GM12891 (cell line): ENCODE results near the gene AFF3.
"Not testable (repeated sequence)": the region's sequence is repeated elsewhere in the genome, so short reads cannot be mapped to it uniquely, and the experiment has no call there.

Source experiments
- PAX5 ChIP-seq: IDR thresholded peaks from 2 replicates; pipeline ENCODE4 v1.6.1; 2011; ENCODE audit warnings: low read length, moderate library complexity, mild to moderate bottlenecking; ENCODE audit not compliant: insufficient read depth, severe bottlenecking
- POLR2A ChIP-seq: IDR thresholded peaks from 2 replicates; pipeline ENCODE4 v1.6.1; 2011; ENCODE audit warnings: low read depth, low read length, control low read depth
- POLR2AphosphoS5 ChIP-seq: IDR thresholded peaks from 2 replicates; pipeline ENCODE4 v1.6.1; 2011; ENCODE audit warnings: low read depth, low read length, control low read depth
- POU2F2 ChIP-seq: IDR thresholded peaks from 2 replicates; pipeline ENCODE4 v1.6.1; 2011; ENCODE audit warnings: low read depth, mild to moderate bottlenecking, control low read depth, low read length, moderate library complexity
- SPI1 ChIP-seq: IDR thresholded peaks from 2 replicates; pipeline ENCODE4 v1.6.1; 2011; ENCODE audit warnings: low read depth, low read length, control low read depth
- TAF1 ChIP-seq: IDR thresholded peaks from 2 replicates; pipeline ENCODE4 v1.6.1; 2011; ENCODE audit warnings: low read depth, low read length, control low read depth

DNA sequence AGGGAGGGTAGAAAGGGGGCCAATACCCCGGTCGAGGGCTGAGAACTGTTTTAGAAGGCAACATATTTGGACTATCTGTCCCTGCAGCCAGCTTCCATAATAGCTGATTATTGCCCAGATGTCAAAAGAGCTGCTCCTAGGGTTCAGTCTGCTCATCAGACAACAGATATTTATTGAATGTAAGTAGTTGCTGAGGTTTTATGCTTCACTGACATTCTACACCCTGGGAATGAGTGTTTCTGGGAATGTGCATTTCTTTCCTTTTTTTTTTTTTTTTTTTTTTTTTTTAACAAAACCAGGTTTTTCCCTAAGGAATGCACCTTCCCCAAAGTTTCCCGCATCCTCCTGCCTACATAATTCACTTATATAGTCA is 33.8 kb downstream of the AFF3 start:
- not testable (repeated sequence) for TF ChIP-seq POLR2A, TAF1, POU2F2, SPI1, POLR2AphosphoS5, PAX5
